ENCODE measurements around the gene RUNX2. TPM values are rescaled to one million over a fixed set of nuclear protein-coding genes. Genes with fewer than 3 reads are reported as not detected.

Gene RUNX2
- total and polyA plus RNA-seq, 2 of the 8 experiments (the other 6 are each of a cell fraction or from before 2014, with no cell fraction given): 0.26 to 1.2 TPM

GRCh38 chr6:45512717-45513116 is 184.6 kb downstream of the RUNX2 start:
- H3K27me3 ChIP-seq (replicated peaks in 1 of 4; ENCODE audit: control insufficient read depth in 3 of 4, extremely low read depth in 1 of 4, insufficient read depth in 3 of 4, low read length in 3 of 4): no peaks in the 10 kb centered on the region
- no peak overlapping the region for H2BK20ac ChIP-seq (ENCODE audit: low read length)
- H3K18ac ChIP-seq (ENCODE audit: extremely low read depth, low read length): no peak overlapping the region; the same call in 1 of the 2 replicates
- H2AK5ac ChIP-seq (ENCODE audit: low read depth, low read length): no peak overlapping the region
- H2AFZ ChIP-seq (ENCODE audit: low read length): no peak overlapping the region
- H4K20me1 ChIP-seq (replicated peaks in 1 of 2; ENCODE audit: control insufficient read depth in 1 of 2, insufficient read depth in 2 of 2, low read length in 2 of 2): no peaks in the 10 kb centered on the region
- H4K5ac ChIP-seq (ENCODE audit: insufficient read length, low read depth, low read length): no peak overlapping the region
- no peaks in the 10 kb centered on the region for H3K79me1 ChIP-seq (ENCODE audit: low read depth, low read length)
- no peak overlapping the region for H2BK15ac ChIP-seq (ENCODE audit: low read length)
- ChIA-PET CTCF (ENCODE audit: partially characterized antibody) (interaction anchor here (0.9 to 1.1 kb wide), 2 partner anchors 11 to 12 kb away, joined by 3 read pairs; no protein-coding TSS in a partner anchor), POLR2A (ENCODE audit: partially characterized antibody) (interaction anchor here (0.8 kb wide), 1 partner anchor 7 kb away, joined by 3 read pairs; no protein-coding TSS in a partner anchor)
- H2BK12ac ChIP-seq (ENCODE audit: low read depth, low read length): no peak overlapping the region
- no peak overlapping the region for H3K4me3 ChIP-seq (ENCODE audit: extremely low read depth in 1 of 4, insufficient read depth in 2 of 4, low read depth in 3 of 4, low read length in 4 of 4)
- no peaks in the 10 kb centered on the region for H3K36me3 ChIP-seq (ENCODE audit: control insufficient read depth in 2 of 4, insufficient read depth in 4 of 4, low read length in 3 of 4)
- H4K91ac ChIP-seq (replicated peaks; ENCODE audit: insufficient read length, low read length): no peak overlapping the region
- no peak overlapping the region for H3K4ac ChIP-seq (replicated peaks; ENCODE audit: insufficient read length, low read depth, low read length)
- no peak overlapping the region for H3K14ac ChIP-seq (ENCODE audit: insufficient read length)
- FAIRE-seq (no peak), DNase-seq (ENCODE audit: low read depth in 1 of 2, low spot score in 2 of 2) (no peak)
- peaks cover 2 to 13% (median 11%) of the 10 kb centered on the region in 4 experiments; a peak in 5 of 7 replicates for H3K4me1 ChIP-seq (replicated peaks in 1 of 4; ENCODE audit: control insufficient read depth in 3 of 4, insufficient read depth in 4 of 4, low read length in 3 of 4)
- no peak overlapping the region for H4K8ac ChIP-seq (ENCODE audit: extremely low read depth, insufficient read depth, low read length)
- H3K27ac ChIP-seq (ENCODE audit: low read depth, low read length): no peak overlapping the region
- 89% methylated on average over 3 of the region's 3 CpGs; no CpG with 5 or more reads in 1 of the 2 experiments for WGBS, 2 experiments (ENCODE audit: extremely low coverage in 1 of 2, insufficient coverage in 1 of 2, insufficient read length in 1 of 2, insufficient replicate concordance in 2 of 2, low coverage in 1 of 2, low lambda C conversion rate in 2 of 2, missing lambda C conversion rate in 1 of 2)
- H2BK120ac ChIP-seq (replicated peaks; ENCODE audit: low read depth, low read length): no peak overlapping the region
- no peak overlapping the region for H3K56ac ChIP-seq (replicated peaks; ENCODE audit: insufficient read length, low read depth, low read length)
- no peak overlapping the region for H3K23ac ChIP-seq (ENCODE audit: insufficient read length)
- H2BK5ac ChIP-seq (ENCODE audit: low read depth, low read length): no peak overlapping the region
- H3K23me2 ChIP-seq (ENCODE audit: low read depth, low read length): no peaks in the 10 kb centered on the region
- no peak overlapping the region for H3K9ac ChIP-seq (replicated peaks in 1 of 4; ENCODE audit: extremely low read depth in 1 of 4, low read depth in 3 of 4, low read length in 3 of 4)
- H3K9me3 ChIP-seq (ENCODE audit: insufficient read depth in 2 of 2, low read depth in 1 of 2, low read length in 1 of 2): no peaks in the 10 kb centered on the region
- H3K79me2 ChIP-seq (ENCODE audit: control insufficient read depth in 1 of 2, insufficient read depth in 2 of 2, low read length in 2 of 2): no peaks in the 10 kb centered on the region
- H3K4me2 ChIP-seq (ENCODE audit: insufficient read depth in 1 of 2, low read depth in 2 of 2, low read length in 2 of 2): no peak overlapping the region
- TF ChIP-seq HDAC2 (IDR thresholded peaks at IDR 0.05; ENCODE audit: borderline replicate concordance in 1 of 2, low read depth in 2 of 2, low read length in 2 of 2): no peak
- TF ChIP-seq JUND (IDR thresholded peaks at IDR 0.05; ENCODE audit: low read length): no peak
- no peak for TF ChIP-seq TAF1 (IDR thresholded peaks at IDR 0.05; ENCODE audit: low read depth, low read length)
- no peak for TF ChIP-seq MAX (IDR thresholded peaks at IDR 0.05)
- TF ChIP-seq CTBP2 (IDR thresholded peaks at IDR 0.05; ENCODE audit: borderline replicate concordance, insufficient read depth, insufficient read length, low read length): no peak
- no peak for TF ChIP-seq POU5F1 (IDR thresholded peaks at IDR 0.05; ENCODE audit: low read depth, low read length)

Data from H1 (cell line).